ENCODE measurements around the gene DLG1. TPM values are rescaled to one million over a fixed set of nuclear protein-coding genes. Genes with fewer than 3 reads are reported as not detected.

Gene DLG1
- total RNA-seq, 1 donor from 2014 or later, result 138 TPM

GRCh38 chr3:197244751-197245150 lies 53.7 kb downstream of the DLG1 start:
- H3K27me3 ChIP-seq, result no peaks in the 10 kb centered on the region
- peaks cover 100% of the 10 kb centered on the region for H3K79me2 ChIP-seq (ENCODE audit: low read depth)
- no peak overlapping the region for H3K9ac ChIP-seq
- peaks cover 27% of the 10 kb centered on the region for H4K20me1 ChIP-seq (ENCODE audit: low read depth)
- TF ChIP-seq EZH2phosphoT487 (IDR thresholded peaks at IDR 0.05) (no peak), EZH2 (IDR thresholded peaks at IDR 0.05) (no peak), CTCF (IDR thresholded peaks at IDR 0.05) (no peak)
- H3K27ac Mint-ChIP-seq, result no peak overlapping the region
- no peak overlapping the region for H2AFZ ChIP-seq (replicated peaks)
- H3K9me3 Mint-ChIP-seq, result peaks cover 87% of the 10 kb centered on the region
- peak overlapping the region; percentile 96 for H3K27ac ChIP-seq
- H3K27me3 Mint-ChIP-seq (ENCODE audit: insufficient read depth, low read depth), result peaks cover 7% of the 10 kb centered on the region
- DNase-seq (ENCODE audit: low spot score), result no peak
- H3K4me1 Mint-ChIP-seq, result no peaks in the 10 kb centered on the region
- peaks cover 16% of the 10 kb centered on the region for H3K36me3 ChIP-seq
- H3K4me2 ChIP-seq, result no peak overlapping the region
- no peak overlapping the region for H3K4me3 Mint-ChIP-seq
- H3F3A ChIP-seq (ENCODE audit: low read depth), result peaks cover 52% of the 10 kb centered on the region
- H3K4me1 ChIP-seq, result peaks cover 61% of the 10 kb centered on the region
- H3K4me3 ChIP-seq, result no peak overlapping the region
- peaks cover 13% of the 10 kb centered on the region for H3K9me3 ChIP-seq (ENCODE audit: low read depth)
- peaks cover 82% of the 10 kb centered on the region for H3K36me3 Mint-ChIP-seq

GRCh38 chr3:197242784-197243432 lies 55.5 kb downstream of the DLG1 start:
- peaks cover 65% of the 10 kb centered on the region for H3K4me1 ChIP-seq
- DNase-seq (ENCODE audit: low spot score), result peak; percentile 62
- peaks cover 46% of the 10 kb centered on the region for H3F3A ChIP-seq (ENCODE audit: low read depth)
- H3K9ac ChIP-seq, result no peak overlapping the region
- no peaks in the 10 kb centered on the region for H3K27me3 ChIP-seq
- H3K4me3 Mint-ChIP-seq, result no peak overlapping the region
- no peak overlapping the region for H3K27ac Mint-ChIP-seq
- H3K36me3 Mint-ChIP-seq, result peaks cover 82% of the 10 kb centered on the region
- TF ChIP-seq CTCF (IDR thresholded peaks at IDR 0.05), result no peak
- no peak for TF ChIP-seq EZH2 (IDR thresholded peaks at IDR 0.05)
- TF ChIP-seq EZH2phosphoT487 (IDR thresholded peaks at IDR 0.05), result no peak
- H3K4me3 ChIP-seq, result peak overlapping the region; percentile 31
- peaks cover 36% of the 10 kb centered on the region for H4K20me1 ChIP-seq (ENCODE audit: low read depth)
- peak overlapping the region; percentile 72 for H3K4me2 ChIP-seq
- peak overlapping the region; percentile 96 for H3K27ac ChIP-seq
- no peak overlapping the region for H2AFZ ChIP-seq (replicated peaks)
- H3K9me3 Mint-ChIP-seq, result peaks cover 87% of the 10 kb centered on the region
- peaks cover 3% of the 10 kb centered on the region for H3K9me3 ChIP-seq (ENCODE audit: low read depth)
- peaks cover 5% of the 10 kb centered on the region for H3K27me3 Mint-ChIP-seq (ENCODE audit: insufficient read depth, low read depth)
- peaks cover 4% of the 10 kb centered on the region for H3K36me3 ChIP-seq
- H3K79me2 ChIP-seq (ENCODE audit: low read depth), result peaks cover 100% of the 10 kb centered on the region
- H3K4me1 Mint-ChIP-seq, result no peaks in the 10 kb centered on the region

GRCh38 chr3:197241173-197241572 lies 57.2 kb downstream of the DLG1 start:
- DNase-seq (ENCODE audit: low spot score), result no peak
- Mint-ChIP-seq H3K4me1 (no peaks in the 10 kb centered on the region), H3K27ac (no peak overlapping the region), H3K9me3 (peaks cover 80% of the 10 kb centered on the region), H3K36me3 (peaks cover 84% of the 10 kb centered on the region), H3K4me3 (no peak overlapping the region), H3K27me3 (ENCODE audit: insufficient read depth, low read depth) (peaks cover 5% of the 10 kb centered on the region)
- no peak overlapping the region for H3K4me3 ChIP-seq
- H3K9ac ChIP-seq, result no peak overlapping the region
- peaks cover 66% of the 10 kb centered on the region for H3K4me1 ChIP-seq
- H3K27ac ChIP-seq, result no peak overlapping the region
- H2AFZ ChIP-seq (replicated peaks), result no peak overlapping the region
- TF ChIP-seq EZH2 (IDR thresholded peaks at IDR 0.05) (no peak), EZH2phosphoT487 (IDR thresholded peaks at IDR 0.05) (no peak), CTCF (IDR thresholded peaks at IDR 0.05) (no peak)
- H3K9me3 ChIP-seq (ENCODE audit: low read depth), result peaks cover 3% of the 10 kb centered on the region
- peaks cover 100% of the 10 kb centered on the region for H3K79me2 ChIP-seq (ENCODE audit: low read depth)
- H3F3A ChIP-seq (ENCODE audit: low read depth), result peaks cover 47% of the 10 kb centered on the region
- H3K36me3 ChIP-seq, result peaks cover 4% of the 10 kb centered on the region
- no peak overlapping the region for H3K4me2 ChIP-seq
- no peaks in the 10 kb centered on the region for H3K27me3 ChIP-seq
- peaks cover 43% of the 10 kb centered on the region for H4K20me1 ChIP-seq (ENCODE audit: low read depth)

Data from neural progenitor cell (in vitro differentiated cells).